Cardiac muscle cell (in vitro differentiated cells and primary cell): ENCODE data around the gene CPXM2. TPM values are rescaled to one million over a fixed set of nuclear protein-coding genes. Genes with fewer than 3 reads are reported as not detected.

Source experiments
- DNase-seq, 2 donors: peaks; one replicate each; pipeline versions ENCODE4 v3.0.0 to v3.0.0-alpha.2; 2010 to 2017; ENCODE audit warnings: low read depth in 1 of 2, low spot score in 1 of 2
- H3K27ac ChIP-seq: fragments of 200-600 bp; sonication (generic); 2 replicates; pipeline ENCODE4 v1.5.1; 2016
- H3K27me3 ChIP-seq: fragments of 200-600 bp; sonication (generic); 2 replicates; pipeline ENCODE4 v1.6.0; 2016; ENCODE audit warnings: control low read depth
- H3K36me3 ChIP-seq: fragments of 200-600 bp; sonication (generic); 2 replicates; pipeline ENCODE4 v1.5.1; 2016; ENCODE audit warnings: control low read depth
- H3K4me1 ChIP-seq: fragments of 200-600 bp; sonication (generic); 2 replicates; pipeline ENCODE4 v1.8.1; 2017; ENCODE audit warnings: low read depth, mild to moderate bottlenecking, mixed run types
- H3K4me3 ChIP-seq: fragments of 200-600 bp; sonication (generic); 2 replicates; pipeline ENCODE4 v1.5.1; 2016; ENCODE audit warnings: mild to moderate bottlenecking
- H3K9me3 ChIP-seq: fragments of 200-600 bp; sonication (generic); 2 replicates; pipeline ENCODE4 v1.5.1; 2017; ENCODE audit warnings: low read depth, mild to moderate bottlenecking, control low read depth
- polyA plus RNA-seq: library from polyadenylated mRNA; unstranded; fragments of >200 nt; fragmentation: Nextera tagmentation; extraction: Ambion mirVana; gene quantifications from 2 replicates; pipeline ENCODE4 v1.2.1, GENCODE V29; 2016
- total RNA-seq: library from RNA; depleted of rRNA; stranded (reverse); fragments of >200 nt; gene quantifications from 2 replicates; pipeline ENCODE4 v1.2.3, GENCODE V29; 2016
- TF ChIP-seq, protein P1 (sequence below): IDR thresholded peaks from 2 replicates; pipeline ENCODE4 v1.5.1; 2012; ENCODE audit warnings: low read depth, mild to moderate bottlenecking, low read length

CPXM2 gene
- total and polyA plus RNA-seq, 2 experiments from 2014 or later, result 0.39 to 1.3 TPM

DNA sequence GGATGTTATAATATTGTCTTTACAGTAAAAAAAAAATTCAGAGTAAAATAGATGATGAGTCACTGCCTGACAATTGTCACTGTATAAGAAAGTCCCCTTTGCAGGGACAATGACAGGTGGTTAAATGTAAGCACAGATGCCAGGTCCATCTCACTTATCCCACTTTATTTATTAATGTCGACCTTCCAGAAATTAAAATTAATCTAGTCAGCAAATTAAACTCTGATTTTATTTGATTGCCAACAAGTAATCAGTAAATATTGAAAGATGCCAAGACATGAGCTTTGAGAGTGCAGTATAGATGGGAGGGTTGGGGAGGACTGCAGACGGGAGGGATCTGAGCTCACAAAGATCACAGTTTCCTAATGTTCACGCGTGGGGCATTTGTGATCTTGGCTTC is 50.9 kb downstream of the CPXM2 start:
- H3K27me3 ChIP-seq, result peaks cover 6% of the 10 kb centered on the region
- TF ChIP-seq, protein P1, sequence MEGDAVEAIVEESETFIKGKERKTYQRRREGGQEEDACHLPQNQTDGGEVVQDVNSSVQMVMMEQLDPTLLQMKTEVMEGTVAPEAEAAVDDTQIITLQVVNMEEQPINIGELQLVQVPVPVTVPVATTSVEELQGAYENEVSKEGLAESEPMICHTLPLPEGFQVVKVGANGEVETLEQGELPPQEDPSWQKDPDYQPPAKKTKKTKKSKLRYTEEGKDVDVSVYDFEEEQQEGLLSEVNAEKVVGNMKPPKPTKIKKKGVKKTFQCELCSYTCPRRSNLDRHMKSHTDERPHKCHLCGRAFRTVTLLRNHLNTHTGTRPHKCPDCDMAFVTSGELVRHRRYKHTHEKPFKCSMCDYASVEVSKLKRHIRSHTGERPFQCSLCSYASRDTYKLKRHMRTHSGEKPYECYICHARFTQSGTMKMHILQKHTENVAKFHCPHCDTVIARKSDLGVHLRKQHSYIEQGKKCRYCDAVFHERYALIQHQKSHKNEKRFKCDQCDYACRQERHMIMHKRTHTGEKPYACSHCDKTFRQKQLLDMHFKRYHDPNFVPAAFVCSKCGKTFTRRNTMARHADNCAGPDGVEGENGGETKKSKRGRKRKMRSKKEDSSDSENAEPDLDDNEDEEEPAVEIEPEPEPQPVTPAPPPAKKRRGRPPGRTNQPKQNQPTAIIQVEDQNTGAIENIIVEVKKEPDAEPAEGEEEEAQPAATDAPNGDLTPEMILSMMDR, result no peak
- no peak overlapping the region for H3K4me3 ChIP-seq
- no peaks in the 10 kb centered on the region for H3K9me3 ChIP-seq
- no peak for DNase-seq
- no peak overlapping the region for H3K27ac ChIP-seq
- no peaks in the 10 kb centered on the region for H3K4me1 ChIP-seq
- no peaks in the 10 kb centered on the region for H3K36me3 ChIP-seq

DNA sequence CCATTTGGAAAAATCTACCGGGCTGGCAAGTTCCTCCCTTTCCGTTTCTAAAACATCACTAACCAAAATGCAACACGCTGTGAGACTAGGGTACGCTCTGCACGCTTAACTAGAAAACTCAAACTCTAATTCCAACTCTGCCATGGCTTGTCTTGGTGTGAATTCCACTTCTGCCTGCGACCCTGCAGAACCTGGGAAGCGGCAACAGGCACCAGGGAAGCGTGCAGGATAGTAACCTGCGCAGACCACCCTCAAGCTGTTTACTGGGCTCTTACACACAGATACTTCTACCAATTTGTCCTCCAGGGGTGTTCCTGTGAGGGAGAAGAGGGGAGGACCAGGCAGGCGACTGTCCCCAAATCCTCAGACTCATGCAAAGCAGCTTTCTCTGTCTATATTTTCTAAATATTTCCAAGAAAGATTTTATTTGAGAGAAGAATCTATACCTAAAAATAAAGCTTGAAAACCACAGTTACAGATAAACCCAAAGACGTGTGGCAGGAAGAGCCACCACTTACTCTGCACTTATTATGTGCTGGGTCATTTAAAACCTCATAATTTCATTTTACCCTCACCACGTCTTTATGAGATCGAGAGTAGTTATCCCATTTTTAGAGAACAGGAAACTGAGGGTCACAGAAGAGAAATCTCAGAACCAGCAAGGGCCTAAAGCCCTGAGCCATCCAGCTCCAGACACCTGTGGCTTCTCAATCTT is 52.9 kb downstream of the CPXM2 start:
- Histone ChIP-seq H3K27ac (no peak overlapping the region), H3K27me3 (peaks cover 6% of the 10 kb centered on the region), H3K36me3 (no peaks in the 10 kb centered on the region), H3K4me1 (no peaks in the 10 kb centered on the region), H3K9me3 (no peaks in the 10 kb centered on the region), H3K4me3 (no peak overlapping the region)
- no peak for DNase-seq
- TF ChIP-seq, protein P1, result no peak

DNA sequence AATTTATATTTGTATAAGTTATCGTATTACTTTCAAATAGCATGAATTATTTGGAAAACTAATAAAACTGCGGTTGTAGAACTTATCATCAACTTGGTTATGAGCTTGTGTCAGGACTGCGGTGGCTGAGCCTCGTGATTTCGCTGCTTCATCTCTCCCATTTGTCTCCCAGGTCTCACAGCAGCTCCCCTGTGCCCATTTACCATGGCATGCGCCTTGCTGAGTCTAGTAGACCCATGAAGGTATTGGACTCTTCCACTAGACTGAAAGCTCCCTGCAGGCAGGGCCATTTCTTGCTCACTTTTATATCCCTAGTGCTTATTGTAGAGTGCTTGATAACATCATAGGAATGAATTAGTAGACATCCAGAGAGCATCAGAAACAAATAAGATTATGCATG is 53.9 kb downstream of the CPXM2 start:
- DNase-seq, result no peak
- H3K4me3 ChIP-seq, result no peak overlapping the region
- no peaks in the 10 kb centered on the region for H3K9me3 ChIP-seq
- no peak overlapping the region for H3K27ac ChIP-seq
- no peaks in the 10 kb centered on the region for H3K36me3 ChIP-seq
- TF ChIP-seq, protein P1, result no peak
- H3K27me3 ChIP-seq, result peaks cover 6% of the 10 kb centered on the region
- H3K4me1 ChIP-seq, result no peaks in the 10 kb centered on the region

DNA sequence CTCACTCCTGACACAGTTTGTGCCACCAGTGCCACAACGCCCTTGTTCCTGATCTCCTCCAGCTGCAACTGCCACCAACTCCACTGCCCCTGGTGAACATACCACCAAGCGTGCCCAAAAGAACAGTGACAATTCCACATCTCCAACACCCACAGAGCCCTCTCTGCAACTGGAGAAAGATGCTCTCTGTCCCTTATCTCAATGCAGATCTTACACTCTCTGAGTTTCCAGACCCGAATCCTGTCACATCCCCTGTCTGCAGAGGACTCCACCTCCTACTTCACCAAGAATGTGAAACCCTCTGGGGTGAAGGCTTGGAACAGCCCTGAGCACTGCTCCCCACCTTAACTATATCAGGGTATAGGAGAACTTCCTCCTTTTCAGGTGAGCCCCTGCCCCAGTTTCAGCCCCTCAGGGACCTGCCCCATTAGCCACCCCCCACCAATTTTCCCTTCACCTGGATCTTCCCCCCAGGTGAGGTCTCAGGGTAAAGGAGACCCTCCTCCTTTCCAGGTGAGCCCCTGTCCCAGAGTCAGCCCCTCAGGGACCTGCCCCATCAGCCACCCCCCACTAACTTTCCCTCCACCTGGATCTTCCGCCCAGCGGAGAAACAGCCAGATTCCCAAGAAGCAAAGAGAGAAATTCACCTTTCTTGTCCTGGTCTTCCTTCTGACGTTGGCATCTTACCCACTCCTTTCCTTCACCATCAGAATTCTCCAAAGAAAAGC is 55.0 kb downstream of the CPXM2 start:
- H3K27me3 ChIP-seq, result peaks cover 6% of the 10 kb centered on the region
- DNase-seq, result no peak
- no peaks in the 10 kb centered on the region for H3K36me3 ChIP-seq
- no peaks in the 10 kb centered on the region for H3K4me1 ChIP-seq
- no peak overlapping the region for H3K4me3 ChIP-seq
- H3K27ac ChIP-seq, result no peak overlapping the region
- no peaks in the 10 kb centered on the region for H3K9me3 ChIP-seq
- TF ChIP-seq, protein P1, result no peak

DNA sequence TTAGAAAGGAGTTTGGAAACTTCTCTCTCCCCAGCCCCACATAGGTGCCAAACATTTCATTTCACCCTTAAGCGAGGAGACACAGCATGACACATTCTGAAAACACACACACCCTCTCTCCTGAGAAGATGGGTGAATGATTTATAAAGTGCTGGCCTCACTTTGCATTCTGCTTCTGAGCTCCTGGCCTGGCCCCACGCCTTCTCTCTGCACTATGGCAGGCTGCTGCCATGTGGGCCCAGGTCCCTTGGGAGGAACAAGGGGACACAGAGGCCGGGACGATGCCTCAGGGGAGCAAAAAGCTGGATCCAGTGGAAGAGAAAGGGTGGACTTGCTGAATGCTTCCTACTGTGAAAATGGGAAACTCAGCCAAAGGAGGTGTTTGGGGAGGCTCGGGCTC is 56.0 kb downstream of the CPXM2 start:
- Histone ChIP-seq H3K36me3 (no peaks in the 10 kb centered on the region), H3K27ac (no peak overlapping the region), H3K9me3 (no peaks in the 10 kb centered on the region), H3K27me3 (peaks cover 3% of the 10 kb centered on the region), H3K4me3 (no peak overlapping the region), H3K4me1 (no peaks in the 10 kb centered on the region)
- DNase-seq, result no peak
- TF ChIP-seq, protein P1, result no peak
